ENCODE measurements around the gene CASZ1. TPM values are rescaled to one million over a fixed set of nuclear protein-coding genes. Genes with fewer than 3 reads are reported as not detected.

CASZ1 gene
- total RNA-seq, 1 experiment from 2014 or later: 39.0 TPM

DNA sequence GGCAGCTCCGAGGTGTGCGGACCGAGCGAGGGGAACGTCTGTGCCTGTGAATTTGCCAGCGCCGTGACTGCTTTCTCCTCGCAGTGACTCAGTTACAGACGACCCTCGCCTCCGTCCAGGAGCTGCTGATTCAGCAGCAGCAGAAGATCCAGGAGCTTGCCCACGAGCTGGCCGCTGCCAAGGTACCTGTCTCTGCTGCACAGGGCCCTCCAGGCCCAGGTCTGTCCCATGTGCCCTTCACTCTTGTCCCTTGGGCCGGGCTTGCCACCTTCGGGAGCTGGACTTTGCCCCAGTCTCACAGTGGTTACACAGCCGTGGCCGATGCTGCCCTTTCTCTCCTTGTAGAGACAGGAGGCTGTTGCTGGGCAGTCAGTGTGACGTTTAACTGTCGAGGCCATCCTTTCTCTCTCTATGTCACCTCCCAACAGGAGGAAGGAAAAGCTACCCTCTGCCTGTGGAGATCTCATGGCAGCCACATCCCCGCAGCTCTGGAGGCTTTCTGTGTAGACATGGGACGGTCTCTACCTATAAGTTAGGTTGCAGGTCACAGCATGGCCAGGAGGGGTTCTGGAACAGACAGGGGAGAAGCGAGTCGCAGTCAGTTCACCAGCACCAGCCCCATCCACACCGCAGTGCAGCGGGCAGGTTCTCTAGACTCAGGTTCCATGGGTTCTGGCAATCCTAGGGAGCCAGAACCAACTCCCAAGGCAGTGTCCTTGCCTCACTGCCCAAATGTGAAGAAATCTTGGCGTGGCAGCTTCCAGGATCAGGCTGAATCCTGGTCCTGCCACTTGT lies 172.0 kb downstream of the CASZ1 start:
- DNase-seq (ENCODE audit: low spot score): no peak

DNA sequence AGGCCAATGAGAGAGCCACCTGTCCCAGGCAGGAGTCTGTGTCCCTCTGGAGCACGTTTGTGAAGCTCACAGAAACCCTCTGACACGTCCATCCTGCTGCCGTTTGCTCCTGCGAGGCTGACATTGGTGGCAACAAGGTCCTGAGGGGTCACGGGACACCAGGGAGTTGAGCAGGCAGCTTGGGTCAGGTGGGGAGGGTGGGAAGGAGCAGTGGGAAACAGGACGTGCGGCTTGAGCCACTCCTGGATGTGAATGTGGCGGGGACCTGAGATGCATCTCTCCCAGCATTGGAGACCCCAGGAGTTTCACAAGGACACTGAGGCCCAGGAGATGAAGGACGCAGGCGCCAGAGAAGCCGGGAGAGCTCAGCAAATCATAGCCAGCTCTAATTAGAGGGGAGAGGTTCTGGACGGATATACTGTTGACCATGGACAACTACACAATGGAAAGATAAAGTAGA lies 172.7 kb downstream of the CASZ1 start:
- no peak for DNase-seq (ENCODE audit: low spot score)

DNA sequence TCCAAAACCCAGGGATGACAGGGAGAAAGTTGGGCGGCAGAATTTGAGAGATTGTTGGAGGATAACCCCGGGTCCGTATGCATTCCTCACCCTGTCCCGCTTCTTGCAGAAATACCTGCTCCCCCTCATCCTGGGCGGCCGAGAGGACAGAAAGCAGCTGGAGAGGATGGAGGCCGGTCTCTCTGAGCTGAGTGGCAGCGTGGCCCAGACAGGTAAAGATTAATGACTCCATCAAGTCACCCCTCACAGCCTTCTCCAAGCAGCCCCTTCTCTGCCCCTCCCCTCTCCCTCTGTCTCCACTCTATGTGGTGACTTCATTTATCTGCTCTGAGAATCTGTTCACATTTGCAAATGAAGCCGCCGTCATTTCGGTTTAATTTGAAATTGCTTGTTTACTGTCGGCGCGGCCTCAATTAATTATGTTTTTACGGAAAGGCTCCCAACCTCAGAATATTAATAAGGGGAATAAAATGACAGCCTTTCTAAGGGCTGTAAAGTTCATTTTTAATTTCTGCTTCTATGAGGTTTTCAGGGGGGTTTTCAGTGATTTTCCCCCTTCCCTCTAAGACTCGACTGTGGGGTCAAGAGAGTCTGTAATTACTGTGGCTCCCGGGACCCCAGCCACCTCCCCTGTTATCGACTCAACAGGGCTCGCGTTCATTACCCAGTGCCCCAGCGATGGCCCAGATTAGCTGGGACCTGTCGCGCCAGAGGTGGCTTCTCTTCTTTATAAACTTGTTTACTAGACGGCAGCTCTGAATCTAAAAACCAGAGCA lies 173.3 kb downstream of the CASZ1 start:
- DNase-seq (ENCODE audit: low spot score): no peak

DNA sequence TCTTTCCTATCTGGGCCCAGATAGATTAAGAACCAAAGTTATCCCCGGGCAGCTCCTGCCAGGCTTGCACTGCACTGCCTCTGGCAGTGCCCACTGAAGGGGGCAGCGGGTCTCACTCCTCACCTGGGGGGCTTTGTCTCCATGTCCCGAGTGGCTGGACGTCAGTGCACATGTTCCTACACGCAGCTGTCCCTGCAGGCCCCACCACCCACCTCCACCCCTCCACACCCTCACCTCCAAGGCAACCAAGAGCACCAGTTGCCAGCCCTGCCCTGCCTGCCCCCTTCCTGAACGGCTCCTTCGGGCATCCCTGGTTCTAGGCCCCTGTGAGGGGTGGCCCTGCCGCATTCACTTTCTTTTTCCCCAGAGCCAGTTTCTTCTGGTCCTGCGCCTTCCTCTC lies 174.5 kb downstream of the CASZ1 start:
- no peak for DNase-seq (ENCODE audit: low spot score)

DNA sequence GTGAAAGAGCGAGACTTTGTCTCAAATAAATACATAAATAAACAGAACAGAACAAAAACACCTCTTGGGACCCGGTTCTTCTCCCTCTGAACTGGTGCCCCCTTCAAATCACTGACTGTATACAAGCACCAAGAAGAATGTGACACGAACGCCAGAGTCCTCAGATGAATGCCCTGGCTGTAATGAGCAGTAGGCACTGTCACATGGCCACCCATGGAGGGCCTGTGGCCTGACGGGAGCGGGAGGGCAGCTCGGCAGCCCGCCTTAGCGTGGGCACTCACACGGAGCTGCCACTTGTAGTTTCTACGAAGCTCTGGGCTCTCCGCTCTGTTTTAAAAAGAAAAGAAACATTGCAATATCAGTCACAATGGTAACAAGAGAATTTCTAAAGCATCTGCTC lies 175.7 kb downstream of the CASZ1 start:
- DNase-seq (ENCODE audit: low spot score): no peak

DNA sequence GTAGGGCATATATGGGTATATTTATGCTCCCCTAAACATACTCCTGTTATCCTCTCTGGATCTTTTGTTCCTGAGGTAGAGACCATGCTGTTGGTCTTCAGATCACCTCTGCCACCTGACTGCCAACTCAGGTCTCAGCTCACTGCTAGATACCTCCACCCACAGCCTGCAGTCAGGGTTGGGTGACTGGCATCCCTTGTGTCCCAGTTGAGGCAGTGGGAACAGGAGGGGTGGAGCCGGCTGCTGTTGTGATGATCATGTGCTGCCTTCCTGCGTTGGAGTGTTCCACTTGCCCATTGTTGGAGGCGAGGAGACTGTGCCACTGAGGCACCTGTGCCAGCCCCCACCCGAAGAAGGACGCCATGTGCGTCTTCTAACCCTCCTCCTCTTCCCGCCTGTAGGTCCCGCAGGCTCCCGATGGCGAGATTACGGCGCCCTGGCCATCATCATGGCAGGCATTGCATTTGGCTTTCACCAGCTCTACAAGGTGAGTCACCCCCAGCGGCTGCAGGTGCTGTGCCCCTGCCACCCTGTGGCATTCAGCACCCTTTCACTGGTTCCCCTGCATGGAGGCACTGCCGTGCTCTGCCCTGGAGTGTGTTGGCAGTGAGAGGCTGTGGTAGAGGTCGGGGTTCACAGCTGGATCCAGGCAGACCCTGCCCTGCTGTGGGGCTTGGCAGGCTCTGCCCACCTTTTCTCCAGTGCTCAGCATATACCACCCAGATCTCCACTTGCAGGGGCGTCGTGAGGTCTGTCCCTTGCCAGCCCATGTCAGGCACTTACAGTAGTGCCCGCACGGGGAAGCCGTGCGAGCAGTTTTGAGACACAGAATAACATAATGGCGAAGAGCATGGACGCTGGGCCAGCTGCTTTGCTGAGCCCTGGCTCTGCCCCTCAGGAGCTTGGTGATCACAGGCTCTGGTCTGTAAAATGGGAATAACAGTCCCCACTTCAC lies 178.2 kb downstream of the CASZ1 start:
- DNase-seq (ENCODE audit: low spot score): no peak

DNA sequence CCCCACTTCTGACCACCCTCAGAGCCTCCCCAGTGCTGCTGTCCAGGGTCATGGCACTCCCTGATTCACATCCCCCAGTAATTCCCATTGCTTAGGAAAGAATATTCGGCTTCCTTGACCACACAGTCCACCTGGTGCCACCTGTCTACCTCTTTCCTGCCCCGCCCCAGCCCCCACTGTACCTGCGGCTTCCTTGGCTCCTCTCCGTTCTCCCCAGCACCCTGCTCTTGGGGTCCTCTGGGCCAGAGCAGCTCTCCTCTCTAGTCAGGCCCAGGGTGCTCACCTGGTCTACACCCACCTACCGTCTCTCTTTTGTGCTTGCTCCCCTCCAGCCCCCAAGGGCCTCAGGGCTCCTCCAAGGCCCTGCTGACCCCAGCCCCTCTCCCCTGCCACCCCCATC lies 179.1 kb downstream of the CASZ1 start:
- DNase-seq (ENCODE audit: low spot score): no peak

DNA sequence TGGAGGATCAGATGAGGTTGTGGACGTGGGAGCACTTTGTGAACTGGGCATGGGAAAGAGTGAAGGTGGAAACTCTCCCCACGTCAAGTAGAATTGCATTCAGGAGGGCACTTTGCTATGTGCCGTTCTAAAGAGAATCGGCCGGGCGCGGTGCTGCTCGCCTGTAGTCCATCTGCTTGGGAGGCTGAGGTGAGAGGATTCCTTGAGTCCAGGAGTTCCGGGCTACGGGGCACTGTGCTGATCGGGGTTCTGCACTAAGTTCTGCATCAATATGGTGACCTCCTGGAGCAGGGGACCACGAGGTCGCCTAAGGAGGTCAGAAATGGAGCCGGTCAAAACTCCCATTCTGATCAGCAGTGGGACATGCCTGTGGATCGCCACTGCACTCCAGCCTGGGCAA lies 179.8 kb downstream of the CASZ1 start:
- no peak for DNase-seq (ENCODE audit: low spot score)

DNA sequence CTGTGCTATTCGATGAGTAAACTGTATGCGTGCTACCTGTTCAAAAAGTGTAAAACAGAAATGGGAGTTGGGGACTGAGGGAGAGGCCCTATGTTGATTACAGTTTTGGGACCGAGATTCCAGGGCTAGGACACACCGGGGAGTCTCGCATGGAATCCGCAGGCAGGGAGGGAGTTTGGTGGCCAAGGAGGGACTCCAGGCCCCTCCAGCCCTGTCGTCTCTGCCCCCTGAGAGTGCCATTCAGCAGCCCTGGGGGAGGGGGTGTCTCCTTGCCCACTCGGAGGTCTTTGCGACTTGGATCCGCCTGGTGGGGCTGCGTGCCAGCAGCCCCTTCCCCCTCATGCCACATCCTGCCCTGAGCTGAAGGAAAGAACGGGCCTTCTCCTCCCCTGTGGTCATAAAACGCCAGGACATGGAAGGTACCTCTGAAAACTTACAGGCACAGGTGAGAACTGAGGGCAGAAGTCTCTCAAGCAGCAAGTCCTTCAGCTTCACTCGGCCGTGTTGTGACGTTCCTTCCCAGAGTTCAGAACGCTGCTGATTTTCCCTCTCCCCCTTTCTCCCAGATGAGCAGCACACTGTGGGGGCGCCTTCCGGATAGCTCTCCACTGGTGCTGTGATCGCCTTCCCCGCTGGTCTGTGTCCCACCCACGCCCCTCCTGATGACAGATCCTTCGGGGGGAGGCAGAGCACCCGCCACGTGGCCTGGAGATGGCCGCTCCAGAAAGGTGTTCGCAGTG lies 180.3 kb downstream of the CASZ1 start:
- no peak for DNase-seq (ENCODE audit: low spot score)

DNA sequence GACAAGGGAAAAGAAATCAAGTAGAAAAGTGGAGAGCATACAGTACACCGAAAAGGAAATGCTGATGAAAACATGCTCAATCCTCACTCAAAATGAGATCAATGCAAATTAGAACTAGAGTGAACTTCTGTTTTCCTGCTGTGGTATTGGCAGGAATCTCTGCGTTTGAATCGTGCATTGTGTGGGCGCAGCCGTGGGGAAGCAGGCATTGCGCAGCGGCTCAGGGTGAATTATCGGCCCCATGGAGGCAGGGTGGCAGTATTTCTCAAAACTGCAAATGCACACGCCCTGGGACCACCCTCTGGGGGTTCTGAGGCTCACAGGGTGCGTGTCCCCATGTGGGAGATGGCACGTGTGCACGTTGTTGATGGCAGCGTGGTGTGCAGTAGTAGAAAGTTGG lies 181.1 kb downstream of the CASZ1 start:
- DNase-seq (ENCODE audit: low spot score): no peak

DNA sequence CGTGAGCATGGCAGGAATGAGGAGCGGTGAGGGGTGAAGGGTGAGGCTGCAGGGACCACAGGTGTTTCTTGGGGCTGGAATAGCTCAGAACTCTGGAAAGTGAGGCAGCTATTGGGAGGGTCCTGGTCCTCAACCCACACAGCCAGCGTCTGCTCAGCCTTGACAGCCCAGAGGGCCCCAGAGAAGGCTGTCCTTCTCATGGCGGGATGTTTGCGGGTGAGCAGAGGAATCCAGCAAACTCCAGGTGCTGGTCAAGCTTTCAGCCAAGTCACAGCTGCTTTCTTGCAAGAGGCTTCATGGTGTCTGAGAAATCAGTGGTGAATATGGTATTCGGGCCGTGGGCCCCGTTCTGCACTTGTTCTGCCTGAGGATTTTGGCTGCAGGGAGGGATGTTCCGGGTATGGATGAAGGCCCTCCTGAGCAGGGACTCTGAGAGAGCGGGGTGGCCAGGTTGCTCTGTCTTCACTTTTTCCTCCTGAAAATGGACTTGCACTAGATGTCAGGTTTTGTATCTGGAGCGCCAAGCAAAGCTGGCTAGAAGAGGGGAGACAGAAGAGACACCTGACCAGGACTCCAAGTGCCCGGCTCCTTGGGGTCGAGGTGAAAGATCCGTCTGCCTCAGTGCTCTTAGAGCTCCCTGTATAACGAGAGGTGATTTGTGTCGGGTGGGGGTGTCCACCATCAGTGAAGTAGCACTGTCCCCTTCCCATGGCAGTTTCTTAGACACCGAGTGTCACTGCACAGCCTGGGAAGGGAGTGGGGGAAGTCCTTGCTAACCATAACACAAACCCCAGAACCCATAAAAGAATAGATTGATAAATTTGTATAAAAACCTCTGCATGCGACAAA lies 181.8 kb downstream of the CASZ1 start:
- DNase-seq (ENCODE audit: low spot score): no peak

DNA sequence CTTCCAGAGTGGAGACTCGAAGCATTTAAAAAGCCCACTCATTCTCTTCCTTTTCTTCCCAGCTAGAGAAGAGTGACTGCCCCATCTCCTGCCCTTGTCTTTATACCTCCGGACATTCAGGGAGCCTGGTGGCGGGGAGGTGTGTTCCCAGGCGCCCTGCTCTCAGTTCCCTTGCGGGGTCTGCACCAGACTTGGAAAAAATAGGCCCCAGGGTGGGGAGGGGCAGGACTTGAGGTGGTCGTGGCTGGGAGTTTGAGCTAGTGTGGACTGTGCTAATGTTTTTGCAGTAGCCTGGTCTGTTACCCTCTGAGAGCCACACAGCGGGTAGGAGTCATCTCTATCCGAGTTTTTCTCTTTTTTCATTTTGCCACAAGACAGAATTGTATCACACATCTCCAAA lies 182.6 kb downstream of the CASZ1 start:
- DNase-seq (ENCODE audit: low spot score): no peak

DNA sequence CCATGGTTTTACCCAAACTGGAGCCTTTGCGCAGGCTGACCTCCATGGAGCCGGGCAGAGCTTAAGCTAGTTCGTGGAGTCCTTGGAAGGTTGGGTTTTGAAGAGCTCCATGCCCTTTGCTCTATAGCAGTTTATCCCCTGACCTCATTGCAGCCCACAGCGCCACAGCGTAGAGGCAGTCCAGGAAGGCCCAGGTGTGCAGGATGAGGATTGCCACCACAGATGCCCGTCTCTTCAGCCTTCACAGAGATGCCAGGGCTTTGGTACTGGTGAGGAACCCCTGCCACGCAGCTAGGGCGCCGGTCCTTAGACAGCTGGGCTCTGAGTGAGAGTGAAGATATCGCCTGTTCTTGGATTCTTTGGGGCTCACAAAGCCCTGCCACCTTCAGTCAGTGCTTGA lies 183.1 kb downstream of the CASZ1 start:
- DNase-seq (ENCODE audit: low spot score): no peak

DNA sequence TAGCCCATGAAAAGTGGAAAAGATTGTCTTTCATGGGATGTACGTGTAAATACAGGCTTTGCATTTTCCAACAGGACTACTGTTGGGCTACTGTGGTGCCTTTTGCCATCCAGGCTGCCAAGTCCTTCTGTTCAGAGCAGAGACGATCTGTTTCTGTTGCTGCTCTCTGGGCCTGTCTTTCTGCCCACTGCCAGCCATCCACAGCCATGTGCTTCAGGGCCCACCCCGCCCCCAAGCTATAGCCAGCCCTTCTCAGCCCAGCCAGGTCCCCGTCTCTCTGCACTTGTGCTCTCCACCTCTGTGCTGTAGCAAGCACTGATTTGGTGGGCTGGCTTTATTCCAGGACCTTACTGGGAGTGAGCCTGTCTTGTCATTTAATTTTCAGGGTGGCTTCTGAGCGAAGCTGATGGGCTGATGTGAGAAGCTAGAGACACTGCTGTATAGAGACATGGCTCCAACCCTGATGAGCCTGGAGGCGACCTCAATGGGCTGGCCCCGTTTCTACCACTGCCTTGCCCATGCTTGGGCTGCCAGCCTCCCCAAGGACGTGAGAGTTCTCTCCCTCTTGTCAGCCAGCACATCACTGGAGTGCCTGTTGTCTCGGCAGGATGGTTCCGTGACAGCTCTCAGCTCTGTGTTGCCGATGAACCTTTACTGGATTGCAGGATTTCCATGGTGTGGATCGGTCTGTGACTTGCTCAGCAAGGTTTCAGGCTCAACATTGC lies 183.8 kb downstream of the CASZ1 start:
- no peak for DNase-seq (ENCODE audit: low spot score)

DNA sequence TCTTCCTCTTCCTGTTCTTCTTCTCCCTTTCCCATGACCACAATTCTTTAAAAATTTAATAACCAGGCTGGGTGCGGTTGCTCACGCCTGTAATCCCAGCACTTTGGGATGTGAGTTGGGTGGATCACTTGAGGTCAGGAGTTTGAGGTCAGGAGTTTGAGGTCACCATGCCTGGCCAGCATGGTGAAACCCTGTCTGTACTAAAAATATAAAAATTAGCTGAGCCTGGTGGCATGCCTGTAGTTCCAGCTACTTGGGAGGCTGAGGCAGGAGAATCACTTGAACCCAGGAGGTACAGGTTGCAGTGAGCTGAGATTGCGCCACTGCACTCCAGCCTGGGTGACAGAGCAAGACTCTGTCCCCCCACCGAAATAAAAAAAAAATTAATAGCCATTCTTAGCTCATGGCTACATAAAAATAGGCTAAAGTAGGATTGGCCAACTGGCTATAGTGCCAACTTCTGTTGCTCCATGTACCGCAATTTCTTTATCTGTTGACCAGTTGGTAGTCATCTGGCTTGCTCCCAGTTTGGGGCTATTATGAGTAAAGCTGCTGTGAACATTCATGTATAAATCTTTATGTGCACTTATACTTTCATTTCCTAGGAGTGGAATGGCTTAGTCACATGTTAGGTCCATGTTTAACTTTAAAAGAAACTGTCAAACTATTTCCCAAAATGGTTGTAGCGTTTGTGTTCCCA lies 185.4 kb downstream of the CASZ1 start:
- no peak for DNase-seq (ENCODE audit: low spot score)

DNA sequence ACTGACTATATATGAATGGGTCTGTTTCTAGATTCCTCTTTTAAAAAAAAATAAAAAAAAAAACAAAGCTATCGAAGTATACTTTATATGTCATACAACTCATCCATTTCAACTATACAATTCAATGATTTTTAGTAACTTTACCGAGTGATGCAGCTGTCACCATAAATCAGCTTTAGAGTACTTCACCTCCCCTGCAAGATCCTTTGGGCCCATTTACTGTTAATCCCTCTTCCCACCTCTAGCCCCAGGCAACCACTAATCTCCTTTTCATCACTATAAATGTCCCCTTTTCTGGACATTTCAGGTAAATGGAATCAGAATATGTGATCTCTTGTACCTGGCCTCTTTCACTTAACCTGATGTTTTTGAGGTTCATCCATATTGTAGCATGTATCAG lies 187.8 kb downstream of the CASZ1 start:
- DNase-seq (ENCODE audit: low spot score): no peak

DNA sequence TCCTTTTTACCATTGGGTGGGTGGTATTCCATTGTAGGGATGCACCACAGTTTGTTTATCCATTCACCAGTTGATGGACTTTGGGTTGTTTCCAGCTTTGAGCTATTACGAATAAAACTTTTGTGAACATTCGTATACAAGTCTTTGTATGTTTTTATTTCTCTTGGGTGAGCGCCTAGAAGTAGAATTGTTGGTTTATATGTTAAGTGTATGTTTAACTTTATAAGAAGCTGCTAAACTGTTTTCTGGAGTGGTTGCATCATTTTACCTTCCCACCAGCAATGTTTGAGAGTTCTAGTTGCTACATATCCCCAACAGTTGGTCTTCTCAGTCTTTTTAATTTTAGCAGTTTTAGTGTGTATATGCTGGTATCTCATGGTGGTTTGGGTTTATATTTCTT lies 189.2 kb downstream of the CASZ1 start:
- no peak for DNase-seq (ENCODE audit: low spot score)

DNA sequence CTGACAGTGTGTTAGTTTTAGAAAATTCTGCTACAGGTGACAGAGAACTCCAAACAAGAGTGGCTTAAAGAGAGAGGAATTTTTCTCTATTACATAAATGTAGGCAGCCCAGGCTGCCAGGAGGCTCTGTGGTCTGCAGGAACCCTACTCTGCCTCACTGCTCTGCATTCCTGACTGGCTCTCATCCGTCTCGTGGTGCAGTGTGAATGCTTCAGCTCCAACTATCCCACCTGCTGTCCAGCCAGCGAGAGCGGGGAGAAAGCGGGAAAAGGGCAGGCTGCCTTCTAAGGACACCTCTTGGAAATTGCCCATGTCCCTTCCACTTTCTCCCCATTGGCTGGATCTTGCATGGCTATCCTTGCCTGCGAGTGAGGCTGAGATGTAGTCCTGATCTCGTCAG lies 190.4 kb downstream of the CASZ1 start:
- no peak for DNase-seq (ENCODE audit: low spot score)

DNA sequence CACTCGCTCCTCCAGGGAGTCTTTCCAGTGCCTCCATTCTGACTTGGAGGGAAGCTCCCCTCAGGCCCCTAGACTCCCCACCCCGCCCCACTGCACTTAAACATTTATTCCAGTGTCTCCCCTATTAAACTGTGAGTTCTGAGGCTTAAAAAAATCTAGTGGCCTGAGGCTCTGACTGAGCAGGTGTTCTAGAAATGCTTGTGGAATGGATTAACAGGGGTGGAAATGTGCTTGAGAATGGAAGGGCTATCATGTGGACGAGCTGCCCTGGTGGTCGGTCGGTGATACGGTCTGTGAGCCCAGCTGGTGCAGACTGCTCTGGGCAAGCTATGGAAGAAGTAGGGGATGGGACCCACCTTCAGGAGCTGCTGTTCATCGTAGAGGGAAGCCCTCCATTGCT lies 191.5 kb downstream of the CASZ1 start:
- no peak for DNase-seq (ENCODE audit: low spot score)
